ENCODE data around the gene GPR50.

GRCh38 chrX:151183912-151184565 lies 7.7 kb downstream of the GPR50 start:
- TF ChIP-seq EZH2 (IDR thresholded peaks at IDR 0.05; ENCODE audit: borderline replicate concordance, low read depth, low read length, poor library complexity, severe bottlenecking) (no peak), CTCF (conservative IDR thresholded peaks at IDR 0.05; ENCODE audit: low read depth, low read length) (no peak)
